GM23248 (cell line): ENCODE data around the gene STIM1. TPM values are rescaled to one million over a fixed set of nuclear protein-coding genes. Genes with fewer than 3 reads are reported as not detected.

Experiments used
- DNase-seq: peaks from one replicate; pipeline ENCODE4 v3.0.0-alpha.2; 2015
- H2AFZ ChIP-seq: fragments of 200-600 bp; sonication (generic); 2 replicates; pipeline ENCODE4 v1.6.1; 2016; ENCODE audit warnings: antibody characterized with exemption
- H3F3A ChIP-seq: fragments of 200-600 bp; sonication (generic); 2 replicates; pipeline ENCODE4 v1.6.1; 2016; ENCODE audit warnings: mild to moderate bottlenecking, antibody characterized with exemption, mixed run types; ENCODE audit not compliant: insufficient read depth
- H3K27ac ChIP-seq: fragments of 200-600 bp; sonication (generic); 2 replicates; pipeline ENCODE4 v1.5.1; 2016; ENCODE audit warnings: mild to moderate bottlenecking
- H3K27me3 ChIP-seq: fragments of 200-600 bp; sonication (generic); replicated peaks from 2 replicates; pipeline ENCODE4 v1.6.1; 2016; ENCODE audit warnings: mild to moderate bottlenecking; ENCODE audit not compliant: insufficient read depth
- H3K36me3 ChIP-seq: fragments of 200-600 bp; sonication (generic); 2 replicates; pipeline ENCODE4 v1.6.1; 2016; ENCODE audit warnings: low read depth, mild to moderate bottlenecking
- H3K4me1 ChIP-seq: fragments of 200-600 bp; sonication (generic); 2 replicates; pipeline ENCODE4 v1.6.1; 2016; ENCODE audit warnings: mild to moderate bottlenecking; ENCODE audit not compliant: insufficient read depth
- H3K4me2 ChIP-seq: fragments of 200-600 bp; sonication (generic); one replicate; pipeline ENCODE4 v1.6.1; 2016; ENCODE audit warnings: mild to moderate bottlenecking; ENCODE audit not compliant: unreplicated experiment
- H3K4me3 ChIP-seq: fragments of 200-600 bp; sonication (generic); 2 replicates; pipeline ENCODE4 v1.5.1; 2016; ENCODE audit warnings: mild to moderate bottlenecking
- H3K79me2 ChIP-seq: fragments of 200-600 bp; sonication (generic); 2 replicates; pipeline ENCODE4 v1.6.1; 2016; ENCODE audit warnings: mild to moderate bottlenecking; ENCODE audit not compliant: insufficient read depth
- H3K9ac ChIP-seq: fragments of 200-600 bp; sonication (generic); 2 replicates; pipeline ENCODE4 v1.6.1; 2016; ENCODE audit warnings: mild to moderate bottlenecking
- H3K9me2 ChIP-seq: fragments of 200-600 bp; sonication (generic); 2 replicates; pipeline ENCODE4 v1.6.1; 2016; ENCODE audit warnings: mixed run types, mild to moderate bottlenecking, moderate library complexity; ENCODE audit not compliant: insufficient read depth
- H3K9me3 ChIP-seq: fragments of 200-600 bp; sonication (generic); one replicate; pipeline ENCODE4 v1.6.1; 2017; ENCODE audit warnings: low read depth
- H4K20me1 ChIP-seq: fragments of 200-600 bp; sonication (generic); 2 replicates; pipeline ENCODE4 v1.6.0; 2016; ENCODE audit not compliant: insufficient read depth
- EZH2 ChIP-seq: fragments of 200-600 bp; sonication (generic); IDR thresholded peaks from 2 replicates; pipeline ENCODE4 v1.6.1; 2018; ENCODE audit warnings: antibody characterized with exemption, mild to moderate bottlenecking; ENCODE audit not compliant: insufficient read depth, poor library complexity, severe bottlenecking
- EZH2phosphoT487 ChIP-seq: fragments of 200-600 bp; sonication (generic); IDR thresholded peaks from 2 replicates; pipeline ENCODE4 v1.6.1; 2018; ENCODE audit warnings: antibody characterized with exemption, moderate library complexity, mild to moderate bottlenecking, low read depth; ENCODE audit not compliant: insufficient read depth
- WGBS, 2 experiments: methylation state at CpG; one replicate each; pipeline ENCODE4 v1.1.6; 2015 to 2017; ENCODE audit warnings: low lambda C conversion rate in 2 of 2, low coverage in 1 of 2; ENCODE audit errors: missing lambda C conversion rate in 2 of 2; 5-methylcytosine and 5-hydroxymethylcytosine counted together
- in situ Hi-C: fragments of 300-500 bp; cut with MboI; formaldehyde crosslinking; loops from 2 replicates; pipeline ENCODE4 v1.15.0; 2020
- polyA plus RNA-seq: library from polyadenylated mRNA; unstranded; fragments of >200 nt; fragmentation: Nextera tagmentation; extraction: Ambion mirVana; gene quantifications from 2 replicates; pipeline ENCODE4 v1.2.1, GENCODE V29; 2016
- total RNA-seq: library from RNA; depleted of rRNA; stranded (reverse); fragments of >200 nt; shearing (Covaris generic); gene quantifications from 2 replicates; pipeline ENCODE4 v1.2.3, GENCODE V29; 2014

Gene STIM1
- total and polyA plus RNA-seq, 2 experiments from 2014 or later = 22.3 to 24.6 TPM

DNA sequence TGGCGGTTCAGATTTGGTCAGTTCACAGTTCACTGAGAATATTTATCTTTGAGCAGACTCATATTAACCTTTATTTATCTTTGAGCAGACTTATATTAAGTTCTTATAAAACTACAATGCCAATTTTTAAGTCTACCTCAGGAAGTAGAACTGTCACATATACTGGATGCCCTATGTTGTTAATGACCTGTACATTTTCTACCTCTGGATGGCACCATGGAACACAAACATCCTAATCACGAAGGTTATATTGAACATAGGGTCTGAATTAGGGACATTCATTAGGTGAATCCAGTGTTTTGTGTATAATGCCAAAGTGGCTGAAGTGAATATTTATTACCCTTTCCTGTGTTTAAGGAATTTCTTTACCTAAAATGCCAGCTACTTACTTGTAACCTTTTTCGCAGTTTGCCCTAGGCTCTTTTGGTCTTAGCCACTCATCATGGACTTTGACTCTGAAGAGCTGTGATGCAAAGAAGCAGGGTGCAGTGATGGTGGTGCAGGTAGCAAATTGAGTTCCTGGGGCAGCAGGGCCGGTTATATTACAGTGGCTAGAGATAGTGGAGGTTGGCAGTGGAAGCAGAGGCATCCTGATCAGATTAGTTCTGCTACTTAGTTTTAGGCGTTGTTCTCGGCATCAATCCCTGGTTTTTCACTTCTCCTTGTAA lies 71.8 kb downstream of the STIM1 start:
- H3K9me2 ChIP-seq = no peaks in the 10 kb centered on the region
- H3K9ac ChIP-seq = no peak overlapping the region
- peaks cover 11% of the 10 kb centered on the region; the same call in 1 of the 2 replicates for H3F3A ChIP-seq
- no peaks in the 10 kb centered on the region for H3K36me3 ChIP-seq
- H3K27ac ChIP-seq = peak overlapping the region; percentile 24; the same call in 1 of the 2 replicates
- no peak overlapping the region for H3K4me3 ChIP-seq
- H3K27me3 ChIP-seq = no peaks in the 10 kb centered on the region
- no peaks in the 10 kb centered on the region for H3K9me3 ChIP-seq
- no peaks in the 10 kb centered on the region for H3K79me2 ChIP-seq
- H2AFZ ChIP-seq = no peak overlapping the region
- H4K20me1 ChIP-seq = no peaks in the 10 kb centered on the region; the same call in 1 of the 2 replicates
- TF ChIP-seq EZH2phosphoT487 (no peak), EZH2 (no peak)
- H3K4me2 ChIP-seq = peak overlapping the region; percentile 10
- peaks cover 10% of the 10 kb centered on the region for H3K4me1 ChIP-seq
- WGBS, 2 experiments = 86 to 88% methylated on average over 6 of the region's 6 CpGs
- in situ Hi-C loops = no loop called here
- no peak for DNase-seq

DNA sequence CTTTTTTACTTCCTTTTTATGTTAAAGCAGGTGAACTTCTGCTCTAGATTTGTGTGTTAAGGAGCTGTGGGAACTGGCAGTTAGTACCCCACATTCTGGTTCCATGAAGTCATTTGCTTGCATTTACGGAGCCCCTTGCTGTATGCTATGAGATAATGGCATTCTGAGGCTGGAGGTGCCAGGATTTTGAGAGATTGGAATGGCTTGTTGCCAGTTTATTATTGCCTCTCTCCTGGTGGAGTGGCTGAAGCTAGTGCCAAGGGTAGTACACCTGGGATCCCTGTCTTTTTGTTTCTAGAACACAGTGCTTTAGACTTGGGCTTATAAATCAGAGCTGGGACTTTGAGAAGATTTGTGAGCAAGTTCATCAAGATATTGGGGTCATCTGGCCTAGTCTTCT lies 73.8 kb downstream of the STIM1 start:
- no peak overlapping the region for H3K4me2 ChIP-seq
- H3K36me3 ChIP-seq = no peaks in the 10 kb centered on the region
- no peaks in the 10 kb centered on the region for H3K9me2 ChIP-seq
- no peak overlapping the region for H2AFZ ChIP-seq
- 96 to 97% methylated on average over 1 of the region's 1 CpG for WGBS, 2 experiments
- no peak overlapping the region for H3K4me3 ChIP-seq
- in situ Hi-C loops = no loop called here
- peaks cover 10% of the 10 kb centered on the region for H3K4me1 ChIP-seq
- H3K27me3 ChIP-seq = no peaks in the 10 kb centered on the region
- H3K27ac ChIP-seq = no peak overlapping the region
- peaks cover 11% of the 10 kb centered on the region; the same call in 1 of the 2 replicates for H3F3A ChIP-seq
- no peaks in the 10 kb centered on the region for H3K79me2 ChIP-seq
- H3K9me3 ChIP-seq = no peaks in the 10 kb centered on the region
- no peaks in the 10 kb centered on the region; the same call in 1 of the 2 replicates for H4K20me1 ChIP-seq
- DNase-seq = no peak
- no peak overlapping the region for H3K9ac ChIP-seq
- TF ChIP-seq EZH2phosphoT487 = no peak
- no peak for TF ChIP-seq EZH2

- Histone ChIP-seq H3K27ac (no peak overlapping the region), H3K4me2 (no peak overlapping the region), H3F3A (peaks cover 11% of the 10 kb centered on the region; the same call in 1 of the 2 replicates), H3K4me3 (no peak overlapping the region), H3K9ac (no peak overlapping the region), H4K20me1 (no peaks in the 10 kb centered on the region; the same call in 1 of the 2 replicates), H3K4me1 (peaks cover 10% of the 10 kb centered on the region), H3K9me3 (no peaks in the 10 kb centered on the region), H3K9me2 (no peaks in the 10 kb centered on the region), H3K27me3 (no peaks in the 10 kb centered on the region), H3K36me3 (no peaks in the 10 kb centered on the region), H3K79me2 (no peaks in the 10 kb centered on the region), H2AFZ (no peak overlapping the region)
- TF ChIP-seq EZH2 (no peak), EZH2phosphoT487 (no peak)
- no peak for DNase-seq
- WGBS, 2 experiments = 74 to 76% methylated on average over 8 of the region's 8 CpGs
- in situ Hi-C loops = no loop called here
Measured at GRCh38 chr11:3929649-3930048, 74.2 kb downstream of the STIM1 start.

DNA sequence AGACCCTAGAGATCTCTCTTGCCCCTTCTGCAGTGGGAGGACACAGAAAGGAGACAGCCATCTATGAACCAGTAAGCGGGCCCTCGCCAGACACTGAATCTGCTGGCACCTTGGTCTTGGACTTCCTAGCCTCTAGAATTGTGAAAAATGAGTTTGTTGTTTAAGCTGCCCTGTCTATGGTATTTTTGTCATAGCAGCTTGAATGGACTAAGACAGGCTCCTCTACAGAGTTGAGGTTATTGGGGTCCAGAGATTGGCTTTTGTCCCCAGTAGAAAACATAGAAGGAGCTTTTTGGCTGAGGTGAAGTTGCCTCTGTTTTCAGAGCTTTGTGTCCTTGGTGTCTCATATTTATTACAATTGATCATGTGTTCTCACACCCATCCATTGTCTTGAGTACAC lies 77.2 kb downstream of the STIM1 start:
- H4K20me1 ChIP-seq = no peaks in the 10 kb centered on the region; the same call in 1 of the 2 replicates
- peaks cover 5% of the 10 kb centered on the region; the same call in 1 of the 2 replicates for H3K79me2 ChIP-seq
- no peak overlapping the region for H3K4me3 ChIP-seq
- no peak for DNase-seq
- no peaks in the 10 kb centered on the region for H3K36me3 ChIP-seq
- H3F3A ChIP-seq = no peaks in the 10 kb centered on the region
- no peaks in the 10 kb centered on the region for H3K9me3 ChIP-seq
- in situ Hi-C loops = no loop called here
- no peak overlapping the region for H3K4me2 ChIP-seq
- no peak overlapping the region for H3K27ac ChIP-seq
- no peaks in the 10 kb centered on the region for H3K9me2 ChIP-seq
- 95% methylated on average over 2 of the region's 2 CpGs for WGBS, 2 experiments
- no peak overlapping the region for H3K9ac ChIP-seq
- H3K4me1 ChIP-seq = no peaks in the 10 kb centered on the region
- TF ChIP-seq EZH2phosphoT487 (no peak), EZH2 (no peak)
- no peaks in the 10 kb centered on the region for H3K27me3 ChIP-seq
- no peak overlapping the region for H2AFZ ChIP-seq
